K562 (cell line): ENCODE measurements around the gene ZNF865. TPM values are rescaled to one million over a fixed set of nuclear protein-coding genes. Genes with fewer than 3 reads are reported as not detected.

ENCODE experiments used
- GATAD2B ChIP-seq: fragments of 450-650 bp; IDR thresholded peaks from 2 replicates; pipeline ENCODE4 v1.6.1; 2017; ENCODE audit warnings: mild to moderate bottlenecking, borderline replicate concordance
- KAT7 ChIP-seq: sonication (generic); formaldehyde crosslinking; IDR thresholded peaks from 2 replicates; pipeline ENCODE4 v1.8.0; 2022; ENCODE audit warnings: missing genetic modification reagents, mild to moderate bottlenecking, borderline replicate concordance
- polyA plus RNA-seq, 8 experiments: library from polyadenylated mRNA; depleted of rRNA in 4 of 8; stranded (reverse) in 5 of 8; unstranded in 3 of 8; fragments of >200 nt; fragmentation: Nextera tagmentation in 2 of 8; fragmentation: Illumina TruSeq in 1 of 8; extraction: Ambion mirVana in 2 of 8; extraction: Trizol in 1 of 8; gene quantifications; 2 replicates each; pipeline versions ENCODE4 v1.2.1 to v1.2.3, GENCODE V29; 2011 to 2014; ENCODE audit warnings: inconsistent platforms in 1 of 8, missing spikeins in 1 of 8
- total RNA-seq, 7 experiments: library from RNA; depleted of rRNA in 6 of 7; stranded (reverse); fragments of >200 nt in 6 of 7; fragmentation: Illumina TruSeq in 2 of 7; extraction: Trizol in 2 of 7; gene quantifications; 2 replicates each; pipeline versions ENCODE4 v1.2.1 to v1.2.3, GENCODE V29; 2011 to 2021; ENCODE audit warnings: low replicate concordance in 1 of 7
- TF ChIP-seq, protein P1 (sequence below): fragments of 450-650 bp; IDR thresholded peaks from 2 replicates; pipeline ENCODE4 v1.6.1; 2016; ENCODE audit warnings: low read depth
- TF ChIP-seq, protein P2 (sequence below): sonication (generic); formaldehyde crosslinking; IDR thresholded peaks from 2 replicates; pipeline ENCODE4 v1.8.1; 2022; ENCODE audit warnings: missing genetic modification reagents
- TF ChIP-seq, protein P3 (sequence below), 2 experiments: fragments of 200-800 bp in 1 of 2; sonication (Bioruptor generic) in 1 of 2; sonication (generic) in 1 of 2; formaldehyde crosslinking in 1 of 2; IDR thresholded peaks in 1 of 2; conservative IDR thresholded peaks in 1 of 2; 2 replicates each; pipeline versions ENCODE4 v1.5.0 to v1.6.1; 2016 to 2020; ENCODE audit warnings: missing compliant biosample characterization in 1 of 2, missing genetic modification characterization in 1 of 2, missing genetic modification reagents in 1 of 2

ZNF865 gene
- total and polyA plus RNA-seq, 9 of the 15 experiments (the other 6 are each of a cell fraction or from before 2014, with no cell fraction given): 0.40 to 18.8 (median 1.6) TPM; not detected in 2

DNA sequence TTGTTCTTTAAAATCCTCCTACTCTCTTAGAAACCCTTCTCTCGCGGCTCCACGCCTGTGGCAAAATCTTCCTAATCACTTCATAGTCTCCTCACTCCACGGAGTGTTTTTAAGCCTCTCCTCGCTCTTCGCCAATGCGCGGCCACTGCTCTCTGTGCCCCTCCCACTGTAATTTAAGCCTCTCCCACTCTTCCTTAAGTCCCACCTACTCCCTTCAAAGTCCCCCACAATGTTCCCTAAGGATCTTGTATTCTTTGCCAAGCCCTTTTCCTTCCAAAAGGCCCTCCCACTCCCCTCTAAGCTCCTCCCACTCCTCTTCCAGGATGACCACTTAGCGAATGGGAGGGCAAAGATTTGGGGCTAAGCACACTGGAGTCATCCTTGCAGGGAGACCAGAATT lies 7.4 kb upstream of the ZNF865 start (continued):
- TF ChIP-seq, protein P1, sequence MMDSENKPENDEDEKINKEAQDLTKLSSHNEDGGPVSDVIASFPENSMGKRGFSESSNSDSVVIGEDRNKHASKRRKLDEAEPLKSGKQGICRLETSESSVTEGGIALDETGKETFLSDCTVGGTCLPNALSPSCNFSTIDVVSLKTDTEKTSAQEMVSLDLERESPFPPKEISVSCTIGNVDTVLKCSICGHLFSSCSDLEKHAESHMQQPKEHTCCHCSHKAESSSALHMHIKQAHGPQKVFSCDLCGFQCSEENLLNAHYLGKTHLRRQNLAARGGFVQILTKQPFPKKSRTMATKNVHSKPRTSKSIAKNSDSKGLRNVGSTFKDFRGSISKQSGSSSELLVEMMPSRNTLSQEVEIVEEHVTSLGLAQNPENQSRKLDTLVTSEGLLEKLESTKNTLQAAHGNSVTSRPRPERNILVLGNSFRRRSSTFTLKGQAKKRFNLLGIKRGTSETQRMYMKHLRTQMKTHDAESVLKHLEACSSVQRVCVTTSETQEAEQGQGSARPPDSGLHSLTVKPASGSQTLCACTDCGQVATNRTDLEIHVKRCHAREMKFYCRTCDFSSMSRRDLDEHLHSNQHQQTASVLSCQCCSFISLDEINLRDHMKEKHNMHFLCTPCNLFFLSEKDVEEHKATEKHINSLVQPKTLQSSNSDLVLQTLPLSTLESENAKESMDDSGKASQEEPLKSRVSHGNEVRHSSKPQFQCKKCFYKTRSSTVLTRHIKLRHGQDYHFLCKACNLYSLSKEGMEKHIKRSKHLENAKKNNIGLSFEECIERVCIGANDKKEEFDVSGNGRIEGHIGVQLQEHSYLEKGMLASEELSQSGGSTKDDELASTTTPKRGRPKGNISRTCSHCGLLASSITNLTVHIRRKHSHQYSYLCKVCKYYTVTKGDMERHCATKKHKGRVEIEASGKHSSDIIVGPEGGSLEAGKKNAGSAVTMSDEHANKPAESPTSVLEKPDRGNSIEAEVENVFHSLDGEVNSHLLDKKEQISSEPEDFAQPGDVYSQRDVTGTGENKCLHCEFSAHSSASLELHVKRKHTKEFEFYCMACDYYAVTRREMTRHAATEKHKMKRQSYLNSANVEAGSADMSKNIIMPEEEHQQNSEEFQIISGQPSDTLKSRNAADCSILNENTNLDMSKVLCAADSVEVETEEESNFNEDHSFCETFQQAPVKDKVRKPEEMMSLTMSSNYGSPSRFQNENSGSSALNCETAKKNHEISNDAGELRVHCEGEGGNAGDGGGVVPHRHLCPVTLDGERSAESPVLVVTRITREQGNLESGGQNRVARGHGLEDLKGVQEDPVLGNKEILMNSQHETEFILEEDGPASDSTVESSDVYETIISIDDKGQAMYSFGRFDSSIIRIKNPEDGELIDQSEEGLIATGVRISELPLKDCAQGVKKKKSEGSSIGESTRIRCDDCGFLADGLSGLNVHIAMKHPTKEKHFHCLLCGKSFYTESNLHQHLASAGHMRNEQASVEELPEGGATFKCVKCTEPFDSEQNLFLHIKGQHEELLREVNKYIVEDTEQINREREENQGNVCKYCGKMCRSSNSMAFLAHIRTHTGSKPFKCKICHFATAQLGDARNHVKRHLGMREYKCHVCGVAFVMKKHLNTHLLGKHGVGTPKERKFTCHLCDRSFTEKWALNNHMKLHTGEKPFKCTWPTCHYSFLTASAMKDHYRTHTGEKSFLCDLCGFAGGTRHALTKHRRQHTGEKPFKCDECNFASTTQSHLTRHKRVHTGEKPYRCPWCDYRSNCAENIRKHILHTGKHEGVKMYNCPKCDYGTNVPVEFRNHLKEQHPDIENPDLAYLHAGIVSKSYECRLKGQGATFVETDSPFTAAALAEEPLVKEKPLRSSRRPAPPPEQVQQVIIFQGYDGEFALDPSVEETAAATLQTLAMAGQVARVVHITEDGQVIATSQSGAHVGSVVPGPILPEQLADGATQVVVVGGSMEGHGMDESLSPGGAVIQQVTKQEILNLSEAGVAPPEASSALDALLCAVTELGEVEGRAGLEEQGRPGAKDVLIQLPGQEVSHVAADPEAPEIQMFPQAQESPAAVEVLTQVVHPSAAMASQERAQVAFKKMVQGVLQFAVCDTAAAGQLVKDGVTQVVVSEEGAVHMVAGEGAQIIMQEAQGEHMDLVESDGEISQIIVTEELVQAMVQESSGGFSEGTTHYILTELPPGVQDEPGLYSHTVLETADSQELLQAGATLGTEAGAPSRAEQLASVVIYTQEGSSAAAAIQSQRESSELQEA: no peak
- TF ChIP-seq, protein P2, sequence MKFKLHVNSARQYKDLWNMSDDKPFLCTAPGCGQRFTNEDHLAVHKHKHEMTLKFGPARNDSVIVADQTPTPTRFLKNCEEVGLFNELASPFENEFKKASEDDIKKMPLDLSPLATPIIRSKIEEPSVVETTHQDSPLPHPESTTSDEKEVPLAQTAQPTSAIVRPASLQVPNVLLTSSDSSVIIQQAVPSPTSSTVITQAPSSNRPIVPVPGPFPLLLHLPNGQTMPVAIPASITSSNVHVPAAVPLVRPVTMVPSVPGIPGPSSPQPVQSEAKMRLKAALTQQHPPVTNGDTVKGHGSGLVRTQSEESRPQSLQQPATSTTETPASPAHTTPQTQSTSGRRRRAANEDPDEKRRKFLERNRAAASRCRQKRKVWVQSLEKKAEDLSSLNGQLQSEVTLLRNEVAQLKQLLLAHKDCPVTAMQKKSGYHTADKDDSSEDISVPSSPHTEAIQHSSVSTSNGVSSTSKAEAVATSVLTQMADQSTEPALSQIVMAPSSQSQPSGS (CRISPR knock-in tag): no peak
- TF ChIP-seq, protein P3, sequence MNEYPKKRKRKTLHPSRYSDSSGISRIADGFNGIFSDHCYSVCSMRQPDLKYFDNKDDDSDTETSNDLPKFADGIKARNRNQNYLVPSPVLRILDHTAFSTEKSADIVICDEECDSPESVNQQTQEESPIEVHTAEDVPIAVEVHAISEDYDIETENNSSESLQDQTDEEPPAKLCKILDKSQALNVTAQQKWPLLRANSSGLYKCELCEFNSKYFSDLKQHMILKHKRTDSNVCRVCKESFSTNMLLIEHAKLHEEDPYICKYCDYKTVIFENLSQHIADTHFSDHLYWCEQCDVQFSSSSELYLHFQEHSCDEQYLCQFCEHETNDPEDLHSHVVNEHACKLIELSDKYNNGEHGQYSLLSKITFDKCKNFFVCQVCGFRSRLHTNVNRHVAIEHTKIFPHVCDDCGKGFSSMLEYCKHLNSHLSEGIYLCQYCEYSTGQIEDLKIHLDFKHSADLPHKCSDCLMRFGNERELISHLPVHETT (CRISPR knock-in tag; conservative IDR thresholded peaks at IDR 0.05 in 1 of 2, IDR thresholded peaks at IDR 0.05 in 1 of 2): no peak
- TF ChIP-seq GATAD2B (no peak), KAT7 (CRISPR knock-in tag) (no peak)
